A549 (cell line): ENCODE data around the gene PDE3B. TPM values are rescaled to one million over a fixed set of nuclear protein-coding genes. Genes with fewer than 3 reads are reported as not detected.

Experiments
- ATAC-seq, 2 experiments: fragments of 200-7000 bp in 1 of 2; fragments of >200 bp in 1 of 2; cut with Nextera tagmentation in 1 of 2; cut with Tn5 transposase in 1 of 2; 3 replicates each; pipeline versions ENCODE4 v1.8.0 to v1.9.1; 2018 to 2020; ENCODE audit warnings: mild to moderate bottlenecking in 1 of 2, moderate library complexity in 1 of 2
- CTCF ChIA-PET: fragments of 300-600 bp; sonication (Branson Sonifier 250); formaldehyde crosslinking; extraction: SDS; loops from one replicate; lab custom pipeline; 2021; ENCODE audit warnings: antibody characterized with exemption, inconsistent platforms; lab: Yijun Ruan, JAX
- POLR2A ChIA-PET: fragments of 350-600 bp; formaldehyde crosslinking; extraction: SDS; loops from one replicate; lab custom pipeline; 2021; ENCODE audit warnings: antibody characterized with exemption, inconsistent platforms; lab: Yijun Ruan, JAX
- DNase-seq, 2 experiments: peaks; one replicate each; pipeline versions ENCODE4 v3.0.0 to v3.0.0-alpha.2; 2011 to 2016; ENCODE audit warnings: low read depth in 1 of 2, low spot score in 1 of 2
- FAIRE-seq: peaks from 2 replicates; lab custom pipeline; 2011; peaks lifted over from hg19 to GRCh38; lab: Jason Lieb, UNC
- H3K27ac ChIP-seq, 2 experiments: fragments of >200 bp; sonication (Bioruptor Twin); formaldehyde crosslinking; 3 replicates each; pipeline ENCODE4 v1.5.1; 2016 to 2017
- H3K4me1 ChIP-seq: fragments of >200 bp; sonication (Bioruptor Twin); formaldehyde crosslinking; 3 replicates; pipeline ENCODE4 v1.6.1; 2016
- H3K4me2 ChIP-seq: fragments of >200 bp; sonication (Bioruptor Twin); formaldehyde crosslinking; 3 replicates; pipeline ENCODE4 v1.6.1; 2016
- H3K4me3 ChIP-seq: fragments of >200 bp; sonication (Bioruptor Twin); formaldehyde crosslinking; 3 replicates; pipeline ENCODE4 v1.5.1; 2016
- H3K9me3 ChIP-seq: fragments of >200 bp; sonication (Bioruptor Twin); formaldehyde crosslinking; 3 replicates; pipeline ENCODE4 v1.6.1; 2016
- BHLHE40 ChIP-seq: IDR thresholded peaks from 2 replicates; pipeline ENCODE4 v1.6.1; 2012; ENCODE audit warnings: low read depth, low read length, inconsistent platforms
- FOSL2 ChIP-seq, 2 experiments: fragments of 450-650 bp in 1 of 2; fragments of >200 bp in 1 of 2; sonication (Bioruptor Twin) in 1 of 2; formaldehyde crosslinking; IDR thresholded peaks; 2 replicates each; pipeline versions ENCODE4 v1.5.0 to v1.6.1; 2016 to 2020; ENCODE audit warnings: mild to moderate bottlenecking in 1 of 2, moderate library complexity in 1 of 2
- HEYL ChIP-seq: fragments of 250-450 bp; sonication (Bioruptor Pico); IDR thresholded peaks from 2 replicates; pipeline ENCODE4 v1.8.0; 2021; ENCODE audit warnings: mild to moderate bottlenecking, moderate library complexity
- HOXB13 ChIP-seq: fragments of 250-450 bp; sonication (Bioruptor Pico); IDR thresholded peaks from 2 replicates; pipeline ENCODE4 v1.5.0; 2020; ENCODE audit warnings: low read depth, mild to moderate bottlenecking, moderate library complexity
- HOXB5 ChIP-seq: fragments of 250-450 bp; sonication (Bioruptor Pico); IDR thresholded peaks from 2 replicates; pipeline ENCODE4 v1.5.0; 2020; ENCODE audit warnings: mild to moderate bottlenecking, moderate library complexity
- JUN ChIP-seq, 2 experiments: fragments of >200 bp; sonication (Bioruptor Twin); formaldehyde crosslinking; IDR thresholded peaks; 2 replicates in 1 of 2; 3 replicates in 1 of 2; pipeline ENCODE4 v1.6.1; 2016 to 2017
- MAZ ChIP-seq: fragments of 150-350 bp; IDR thresholded peaks from 2 replicates; pipeline ENCODE4 v1.6.1; 2014; ENCODE audit warnings: antibody characterized with exemption, low read depth, low read length, borderline replicate concordance
- MYC ChIP-seq: IDR thresholded peaks from 2 replicates; pipeline ENCODE4 v1.6.1; 2012; ENCODE audit warnings: mild to moderate bottlenecking, inconsistent platforms, low read length, improper control_type of control experiment, borderline replicate concordance
- PHF8 ChIP-seq: fragments of 200-600 bp; sonication (generic); IDR thresholded peaks from 2 replicates; pipeline ENCODE4 v1.6.1; 2016; ENCODE audit warnings: low read depth, mild to moderate bottlenecking, antibody characterized with exemption, moderate library complexity, borderline replicate concordance
- POLR2A ChIP-seq: IDR thresholded peaks from 2 replicates; pipeline ENCODE4 v1.6.1; 2012; ENCODE audit warnings: mild to moderate bottlenecking, low read length
- RFX5 ChIP-seq: fragments of 450-650 bp; IDR thresholded peaks from 2 replicates; pipeline ENCODE4 v1.7.1; 2014; ENCODE audit warnings: antibody characterized with exemption, mild to moderate bottlenecking, moderate library complexity
- RNF2 ChIP-seq: fragments of 200-600 bp; sonication (generic); IDR thresholded peaks from 2 replicates; pipeline ENCODE4 v1.6.1; 2016; ENCODE audit warnings: low read depth, mild to moderate bottlenecking, antibody characterized with exemption, moderate library complexity, borderline replicate concordance
- SREBF2 ChIP-seq: fragments of 450-650 bp; IDR thresholded peaks from 2 replicates; pipeline ENCODE4 v1.6.1; 2014; ENCODE audit warnings: mild to moderate bottlenecking, moderate library complexity
- TP53 ChIP-seq: fragments of 250-450 bp; sonication (Bioruptor Pico); IDR thresholded peaks from 2 replicates; pipeline ENCODE4 v1.5.0; 2021; ENCODE audit warnings: mild to moderate bottlenecking, moderate library complexity
- WGBS: methylation state at CpG from one replicate; pipeline ENCODE4 v1.1.6; 2017; ENCODE audit errors: missing lambda C conversion rate; 5-methylcytosine and 5-hydroxymethylcytosine counted together
- polyA plus RNA-seq, 4 experiments: library from polyadenylated mRNA; depleted of rRNA in 3 of 4; stranded (reverse); fragments of >200 nt; fragmentation: RNase III in 1 of 4; extraction: RNeasy Plus Mini Kit Qiagen cat#74134 plus additional on column Dnase treatment in 1 of 4; gene quantifications; 2 replicates in 3 of 4; 3 replicates in 1 of 4; pipeline ENCODE4 v1.2.3, GENCODE V29; 2011 to 2017
- TF ChIP-seq, protein P1 (sequence below): fragments of >200 bp; sonication (Bioruptor Twin); formaldehyde crosslinking; IDR thresholded peaks from 3 replicates; pipeline ENCODE4 v1.6.1; 2016
- TF ChIP-seq, protein P2 (sequence below): IDR thresholded peaks from 2 replicates; pipeline ENCODE4 v1.6.1; 2012; ENCODE audit warnings: low read depth, borderline replicate concordance
- TF ChIP-seq, protein P3 (sequence below): IDR thresholded peaks from 2 replicates; pipeline ENCODE4 v1.6.1; 2012
- TF ChIP-seq, protein P4 (sequence below): fragments of 450-650 bp; IDR thresholded peaks from 2 replicates; pipeline ENCODE4 v1.6.1; 2014; ENCODE audit warnings: antibody characterized with exemption
- TF ChIP-seq, protein P5 (sequence below): IDR thresholded peaks from 2 replicates; pipeline ENCODE4 v1.6.1; 2012

PDE3B gene
- polyA plus RNA-seq, 2 of the 4 experiments (the other 2 are of a cell fraction), result 2.4 to 2.9 TPM

DNA sequence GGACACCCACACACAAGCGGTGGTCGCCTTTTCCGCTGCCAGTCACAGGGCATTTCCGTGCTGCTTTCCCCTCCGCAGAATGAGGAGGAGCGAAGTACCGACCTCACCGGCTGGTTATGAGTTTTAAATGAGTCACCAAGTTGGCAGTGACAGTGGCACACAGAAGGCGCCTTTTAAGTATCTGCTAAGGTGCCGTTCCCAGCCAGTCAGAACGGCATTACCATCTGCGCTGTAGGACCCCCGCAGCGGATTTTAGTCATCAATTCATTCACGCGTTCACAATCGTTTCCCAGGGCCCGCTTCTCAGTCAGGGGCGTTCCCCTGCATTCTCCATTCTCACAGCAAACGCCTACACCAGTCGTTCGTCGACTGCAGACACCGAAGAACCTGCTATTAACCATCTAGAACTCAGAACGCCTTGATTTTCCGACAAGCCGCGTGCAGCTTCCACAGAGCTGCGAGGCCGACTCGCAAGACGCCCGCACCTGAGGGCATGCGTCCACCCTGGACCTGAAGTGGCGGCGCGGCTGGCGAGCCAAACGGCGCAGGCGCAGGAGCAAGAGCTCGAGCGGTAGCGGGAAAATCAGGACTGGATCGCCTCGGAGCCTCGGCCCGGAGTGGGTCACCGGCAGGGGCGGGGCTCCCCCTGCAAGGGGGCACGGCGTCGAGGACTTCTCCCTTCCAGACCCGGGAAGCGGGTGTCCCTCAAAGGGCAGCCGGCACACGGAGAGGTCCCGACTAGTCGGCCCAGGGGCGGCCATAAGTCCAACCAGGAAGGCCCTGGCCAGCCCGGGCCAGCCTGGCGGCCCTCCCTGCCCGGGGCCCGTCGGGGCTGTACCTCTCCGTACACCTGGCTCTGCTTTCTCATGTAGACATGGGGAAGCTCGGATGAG, 247.8 kb downstream of the PDE3B start:
- no peaks in the 10 kb centered on the region for H3K9me3 ChIP-seq
- peaks cover 11% of the 10 kb centered on the region; the same call in 1 of the 3 replicates for H3K4me1 ChIP-seq
- under 1% methylated on average over 40 of the region's 67 CpGs for WGBS
- peak overlapping the region; percentile 68 for H3K4me2 ChIP-seq
- ATAC-seq, result peak; percentile 77 to 79
- DNase-seq, result peak; percentile 75 to 94
- ChIA-PET CTCF (interaction anchor here (0.6 to 7.8 kb wide), 7 partner anchors 10 to 1870 kb away, joined by 3 to 124 read pairs (median 5); no protein-coding TSS in a partner anchor), POLR2A (interaction anchor here (0.7 to 1.6 kb wide), 11 partner anchors 11 to 391 kb away, joined by 3 to 11 read pairs (median 4); partner anchors contain the start of genes PDE3B and PSMA1)
- TF ChIP-seq FOSL2 (IDR thresholded peaks at IDR 0.05) (peak; percentile 28; the same call in 1 of the 2 replicates), FOSL2 (CRISPR knock-in tag; IDR thresholded peaks at IDR 0.05) (peak; percentile 81), PHF8 (peak; percentile 70; the same call in 1 of the 2 replicates), HOXB13 (0 out of 2 replicates have a peak, but pooled peaks have one; percentile 47), HOXB5 (CRISPR knock-in tag) (peak; percentile 39; the same call in 1 of the 2 replicates), MYC (no peak; the same call in 1 of the 2 replicates), JUN (IDR thresholded peaks at IDR 0.05) (peak; percentile 51 to 71; a peak in 2 of 5 replicates), HEYL (CRISPR knock-in tag) (no peak), TP53 (no peak), BHLHE40 (no peak), RNF2 (peak; percentile 55; the same call in 1 of the 2 replicates), POLR2A (peak; percentile 96), MAZ (0 out of 2 replicates have a peak, but pooled peaks have one; percentile 67), RFX5 (peak; percentile 49; the same call in 1 of the 2 replicates)
- TF ChIP-seq, protein P1, sequence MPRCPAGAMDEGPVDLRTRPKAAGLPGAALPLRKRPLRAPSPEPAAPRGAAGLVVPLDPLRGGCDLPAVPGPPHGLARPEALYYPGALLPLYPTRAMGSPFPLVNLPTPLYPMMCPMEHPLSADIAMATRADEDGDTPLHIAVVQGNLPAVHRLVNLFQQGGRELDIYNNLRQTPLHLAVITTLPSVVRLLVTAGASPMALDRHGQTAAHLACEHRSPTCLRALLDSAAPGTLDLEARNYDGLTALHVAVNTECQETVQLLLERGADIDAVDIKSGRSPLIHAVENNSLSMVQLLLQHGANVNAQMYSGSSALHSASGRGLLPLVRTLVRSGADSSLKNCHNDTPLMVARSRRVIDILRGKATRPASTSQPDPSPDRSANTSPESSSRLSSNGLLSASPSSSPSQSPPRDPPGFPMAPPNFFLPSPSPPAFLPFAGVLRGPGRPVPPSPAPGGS, result peak; percentile 71; the same call in 1 of the 3 replicates
- TF ChIP-seq, protein P2, sequence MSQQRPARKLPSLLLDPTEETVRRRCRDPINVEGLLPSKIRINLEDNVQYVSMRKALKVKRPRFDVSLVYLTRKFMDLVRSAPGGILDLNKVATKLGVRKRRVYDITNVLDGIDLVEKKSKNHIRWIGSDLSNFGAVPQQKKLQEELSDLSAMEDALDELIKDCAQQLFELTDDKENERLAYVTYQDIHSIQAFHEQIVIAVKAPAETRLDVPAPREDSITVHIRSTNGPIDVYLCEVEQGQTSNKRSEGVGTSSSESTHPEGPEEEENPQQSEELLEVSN, result peak; percentile 98
- TF ChIP-seq, protein P3, sequence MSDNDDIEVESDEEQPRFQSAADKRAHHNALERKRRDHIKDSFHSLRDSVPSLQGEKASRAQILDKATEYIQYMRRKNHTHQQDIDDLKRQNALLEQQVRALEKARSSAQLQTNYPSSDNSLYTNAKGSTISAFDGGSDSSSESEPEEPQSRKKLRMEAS, result peak; percentile 99
- TF ChIP-seq, protein P4, sequence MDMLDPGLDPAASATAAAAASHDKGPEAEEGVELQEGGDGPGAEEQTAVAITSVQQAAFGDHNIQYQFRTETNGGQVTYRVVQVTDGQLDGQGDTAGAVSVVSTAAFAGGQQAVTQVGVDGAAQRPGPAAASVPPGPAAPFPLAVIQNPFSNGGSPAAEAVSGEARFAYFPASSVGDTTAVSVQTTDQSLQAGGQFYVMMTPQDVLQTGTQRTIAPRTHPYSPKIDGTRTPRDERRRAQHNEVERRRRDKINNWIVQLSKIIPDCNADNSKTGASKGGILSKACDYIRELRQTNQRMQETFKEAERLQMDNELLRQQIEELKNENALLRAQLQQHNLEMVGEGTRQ, result peak; percentile 17; the same call in 1 of the 2 replicates
- peak overlapping the region; percentile 55 for H3K4me3 ChIP-seq
- H3K27ac ChIP-seq, result peak overlapping the region; percentile 73 to 91
- no peak for FAIRE-seq

DNA sequence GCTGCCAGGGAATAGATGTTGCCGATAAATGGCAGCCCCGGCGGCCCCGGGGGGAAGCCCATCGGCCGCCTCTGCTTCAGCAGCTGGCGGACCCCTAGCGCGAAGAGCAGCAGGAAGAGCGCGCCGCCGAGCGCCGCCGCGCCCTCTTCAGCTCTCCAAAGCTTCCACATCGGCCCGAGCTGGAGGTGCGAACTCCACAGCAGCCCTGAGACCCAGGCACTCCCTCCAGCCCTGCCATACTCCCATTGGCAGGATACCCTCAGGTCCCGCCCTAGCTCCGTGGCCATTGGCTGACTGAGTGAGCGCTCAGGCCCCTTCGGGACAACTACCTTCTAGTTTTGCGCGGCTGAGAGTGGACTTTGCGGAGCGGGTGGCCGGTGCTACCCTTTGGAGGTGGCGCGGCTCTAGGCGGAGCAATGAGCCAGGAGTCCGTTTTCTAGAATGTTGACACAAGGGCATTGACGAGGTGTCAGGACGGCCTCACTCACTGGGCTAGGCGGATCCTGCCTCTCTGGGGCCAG, 248.5 kb downstream of the PDE3B start, which contains the start of gene CYP2R1:
TSS of gene CYP2R1 (minus strand) at position 196 of the 521 bp plus-strand sequence. CDS start at position 170, 26 bp downstream.
- TF ChIP-seq, protein P3, result peak; percentile 88
- TF ChIP-seq, protein P2, result peak; percentile 87
- TF ChIP-seq POLR2A (peak; percentile 66), SREBF2 (no peak), RNF2 (0 out of 2 replicates have a peak, but pooled peaks have one; percentile 12)
- TF ChIP-seq, protein P5, sequence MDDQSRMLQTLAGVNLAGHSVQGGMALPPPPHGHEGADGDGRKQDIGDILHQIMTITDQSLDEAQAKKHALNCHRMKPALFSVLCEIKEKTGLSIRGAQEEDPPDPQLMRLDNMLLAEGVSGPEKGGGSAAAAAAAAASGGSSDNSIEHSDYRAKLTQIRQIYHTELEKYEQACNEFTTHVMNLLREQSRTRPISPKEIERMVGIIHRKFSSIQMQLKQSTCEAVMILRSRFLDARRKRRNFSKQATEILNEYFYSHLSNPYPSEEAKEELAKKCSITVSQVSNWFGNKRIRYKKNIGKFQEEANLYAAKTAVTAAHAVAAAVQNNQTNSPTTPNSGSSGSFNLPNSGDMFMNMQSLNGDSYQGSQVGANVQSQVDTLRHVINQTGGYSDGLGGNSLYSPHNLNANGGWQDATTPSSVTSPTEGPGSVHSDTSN, result peak; percentile 85
- TF ChIP-seq, all 56 proteins: peak for 5
- Histone ChIP-seq H3K4me3 (peak within 1 kb of the TSS; percentile 55), H3K27ac (peak within 1 kb of the TSS; percentile 73 to 91), H3K4me1 (peaks cover 11% of the 10 kb centered on the region; the same call in 1 of the 3 replicates), H3K4me2 (peak within 1 kb of the TSS; percentile 68), H3K9me3 (no peaks in the 10 kb centered on the region)
- POLR2A ChIA-PET, result interaction anchor here (0.7 to 1.6 kb wide), 11 partner anchors 11 to 392 kb away, joined by 3 to 11 read pairs (median 4); partner anchors contain the start of genes PDE3B and PSMA1
- CTCF ChIA-PET, result interaction anchor here (0.6 to 7.8 kb wide), 6 partner anchors 10 to 1869 kb away, joined by 3 to 124 read pairs (median 5); no protein-coding TSS in a partner anchor
- WGBS, result under 1% methylated on average over 9 of the region's 36 CpGs
- DNase-seq (peak; percentile 99), ATAC-seq (peak; percentile 96 to 99), FAIRE-seq (peak; percentile 63)
